OCI-LY7 (cell line): ENCODE data around the gene NKX1-1. TPM values are rescaled to one million over a fixed set of nuclear protein-coding genes. Genes with fewer than 3 reads are reported as not detected.

ENCODE experiments used
- BruUV-seq: library from RNA; stranded (reverse); fragments of 400-500 nt; replicated peaks from 2 replicates; lab custom pipeline; 2021; lab: Mats Ljungman, UMichigan
- CTCF ChIA-PET: fragments of 300-600 bp; sonication (Branson Sonifier 250); formaldehyde crosslinking; loops from one replicate; lab custom pipeline; 2022; ENCODE audit warnings: antibody characterized with exemption; ENCODE audit not compliant: unreplicated experiment; lab: Charles Lee
- POLR2A ChIA-PET: fragments of 300-600 bp; sonication (Branson Sonifier 250); formaldehyde crosslinking; loops from one replicate; lab custom pipeline; 2022; ENCODE audit warnings: antibody characterized with exemption; lab: Charles Lee
- DNase-seq: peaks from one replicate; pipeline ENCODE4 v3.0.0-alpha.2; 2015; ENCODE audit warnings: low spot score
- H2AFZ ChIP-seq: fragments of 200-600 bp; sonication (generic), shearing (Covaris generic); 2 replicates; pipeline ENCODE4 v1.6.1; 2014; ENCODE audit warnings: mild to moderate bottlenecking, antibody characterized with exemption, low read length, moderate library complexity
- H3K27ac ChIP-seq: fragments of 200-600 bp; sonication (generic); 2 replicates; pipeline ENCODE4 v1.5.1; 2014; ENCODE audit warnings: mixed run types, low read depth, mild to moderate bottlenecking, moderate library complexity, low read length, inconsistent platforms; ENCODE audit not compliant: poor library complexity, severe bottlenecking
- H3K36me3 ChIP-seq: fragments of 200-600 bp; sonication (generic); 2 replicates; pipeline ENCODE4 v1.6.1; 2014; ENCODE audit warnings: mild to moderate bottlenecking, antibody characterized with exemption, low read length, moderate library complexity, mixed read lengths; ENCODE audit not compliant: insufficient read depth
- H3K4me1 ChIP-seq: fragments of 200-600 bp; sonication (generic); 2 replicates; pipeline ENCODE4 v1.5.1; 2014; ENCODE audit warnings: mild to moderate bottlenecking, low read length; ENCODE audit not compliant: insufficient read depth, poor library complexity, severe bottlenecking
- H3K4me2 ChIP-seq: fragments of 200-600 bp; sonication (generic); 2 replicates; pipeline ENCODE4 v1.6.1; 2014; ENCODE audit warnings: mild to moderate bottlenecking, low read length
- H3K4me3 ChIP-seq: fragments of 200-600 bp; sonication (generic); 2 replicates; pipeline ENCODE4 v1.5.1; 2014; ENCODE audit warnings: mild to moderate bottlenecking, low read depth, low read length; ENCODE audit not compliant: poor library complexity, severe bottlenecking
- H3K79me2 ChIP-seq: fragments of 200-600 bp; sonication (generic); 2 replicates; pipeline ENCODE4 v1.6.1; 2016; ENCODE audit warnings: low read depth, mild to moderate bottlenecking, low read length, moderate library complexity, mixed read lengths; ENCODE audit not compliant: insufficient read depth
- H3K9me2 ChIP-seq: fragments of 200-600 bp; sonication (generic); 2 replicates; pipeline ENCODE4 v1.6.1; 2016; ENCODE audit warnings: mild to moderate bottlenecking, low read length, mixed read lengths; ENCODE audit not compliant: insufficient read depth
- H3K9me3 ChIP-seq: fragments of 200-600 bp; sonication (generic); 2 replicates; pipeline ENCODE4 v1.6.1; 2014; ENCODE audit warnings: mild to moderate bottlenecking, mixed run types, low read length, mixed read lengths
- H4K20me1 ChIP-seq: fragments of 200-600 bp; sonication (generic); 2 replicates; pipeline ENCODE4 v1.6.1; 2014; ENCODE audit warnings: mild to moderate bottlenecking, antibody characterized with exemption, low read length, moderate library complexity, mixed read lengths; ENCODE audit not compliant: insufficient read depth
- EZH2phosphoT487 ChIP-seq: fragments of 200-600 bp; sonication (generic); IDR thresholded peaks from 2 replicates; pipeline ENCODE4 v1.6.1; 2018; ENCODE audit warnings: low read depth, borderline replicate concordance, mild to moderate bottlenecking, mixed run types, antibody characterized with exemption, low read length, moderate library complexity, mixed read lengths
- intact Hi-C: fragments of 100-400 bp; cut with micrococcal nuclease; formaldehyde crosslinking; loops from one replicate; pipeline ENCODE4 v1.10.0; 2022; ENCODE audit not compliant: unreplicated experiment
- total RNA-seq, 2 experiments: library from RNA; depleted of rRNA in 1 of 2; stranded (reverse); fragments of >200 nt in 1 of 2; shearing (Covaris generic) in 1 of 2; gene quantifications; 2 replicates each; pipeline ENCODE4 v1.2.3, GENCODE V29; 2014 to 2022
- TF ChIP-seq, protein P1 (sequence below): fragments of 200-600 bp; sonication (generic); conservative IDR thresholded peaks from 2 replicates; pipeline ENCODE4 v1.5.1; 2014; ENCODE audit warnings: mild to moderate bottlenecking, antibody characterized with exemption, low read length, moderate library complexity, mixed read lengths

Gene NKX1-1
- total RNA-seq, 2 experiments from 2014 or later: not detected

DNA sequence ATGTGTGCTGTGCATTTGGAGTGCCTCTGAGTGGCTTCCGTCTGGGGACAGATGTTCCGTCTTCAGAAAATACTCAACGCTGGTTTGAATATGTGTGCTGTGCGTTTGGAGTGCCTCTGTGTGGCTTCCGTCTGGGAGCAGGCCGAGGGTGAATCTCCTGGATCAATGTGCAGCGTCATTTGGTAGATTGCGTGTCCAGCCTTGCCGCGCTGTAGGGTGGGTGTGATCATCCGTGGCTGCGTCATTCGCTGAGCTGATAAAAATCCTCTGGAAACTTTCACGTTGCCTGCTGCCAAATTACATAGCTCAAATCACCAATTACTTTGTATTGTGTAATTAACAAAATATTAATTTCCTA lies 47.1 kb downstream of the NKX1-1 start:
- CTCF ChIA-PET: no interaction called here
- no peaks in the 10 kb centered on the region for H3K4me1 ChIP-seq
- no peak overlapping the region for H3K27ac ChIP-seq
- no peak for TF ChIP-seq EZH2phosphoT487
- TF ChIP-seq, protein P1, sequence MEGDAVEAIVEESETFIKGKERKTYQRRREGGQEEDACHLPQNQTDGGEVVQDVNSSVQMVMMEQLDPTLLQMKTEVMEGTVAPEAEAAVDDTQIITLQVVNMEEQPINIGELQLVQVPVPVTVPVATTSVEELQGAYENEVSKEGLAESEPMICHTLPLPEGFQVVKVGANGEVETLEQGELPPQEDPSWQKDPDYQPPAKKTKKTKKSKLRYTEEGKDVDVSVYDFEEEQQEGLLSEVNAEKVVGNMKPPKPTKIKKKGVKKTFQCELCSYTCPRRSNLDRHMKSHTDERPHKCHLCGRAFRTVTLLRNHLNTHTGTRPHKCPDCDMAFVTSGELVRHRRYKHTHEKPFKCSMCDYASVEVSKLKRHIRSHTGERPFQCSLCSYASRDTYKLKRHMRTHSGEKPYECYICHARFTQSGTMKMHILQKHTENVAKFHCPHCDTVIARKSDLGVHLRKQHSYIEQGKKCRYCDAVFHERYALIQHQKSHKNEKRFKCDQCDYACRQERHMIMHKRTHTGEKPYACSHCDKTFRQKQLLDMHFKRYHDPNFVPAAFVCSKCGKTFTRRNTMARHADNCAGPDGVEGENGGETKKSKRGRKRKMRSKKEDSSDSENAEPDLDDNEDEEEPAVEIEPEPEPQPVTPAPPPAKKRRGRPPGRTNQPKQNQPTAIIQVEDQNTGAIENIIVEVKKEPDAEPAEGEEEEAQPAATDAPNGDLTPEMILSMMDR: no peak
- no peak for DNase-seq
- POLR2A ChIA-PET: no interaction called here
- H3K4me3 ChIP-seq: no peak overlapping the region
- intact Hi-C loops: loop anchor here (5.0 kb wide), 1 partner anchor 268 kb away; no protein-coding TSS in a partner anchor
- peaks cover 34% of the 10 kb centered on the region for H3K36me3 ChIP-seq
- H4K20me1 ChIP-seq: no peaks in the 10 kb centered on the region; the same call in 1 of the 2 replicates
- H3K79me2 ChIP-seq: no peaks in the 10 kb centered on the region
- H3K4me2 ChIP-seq: no peak overlapping the region
- no peaks in the 10 kb centered on the region for H3K9me2 ChIP-seq
- H3K9me3 ChIP-seq: no peaks in the 10 kb centered on the region
- no peak overlapping the region for H2AFZ ChIP-seq
- BruUV-seq: no TSS peak

DNA sequence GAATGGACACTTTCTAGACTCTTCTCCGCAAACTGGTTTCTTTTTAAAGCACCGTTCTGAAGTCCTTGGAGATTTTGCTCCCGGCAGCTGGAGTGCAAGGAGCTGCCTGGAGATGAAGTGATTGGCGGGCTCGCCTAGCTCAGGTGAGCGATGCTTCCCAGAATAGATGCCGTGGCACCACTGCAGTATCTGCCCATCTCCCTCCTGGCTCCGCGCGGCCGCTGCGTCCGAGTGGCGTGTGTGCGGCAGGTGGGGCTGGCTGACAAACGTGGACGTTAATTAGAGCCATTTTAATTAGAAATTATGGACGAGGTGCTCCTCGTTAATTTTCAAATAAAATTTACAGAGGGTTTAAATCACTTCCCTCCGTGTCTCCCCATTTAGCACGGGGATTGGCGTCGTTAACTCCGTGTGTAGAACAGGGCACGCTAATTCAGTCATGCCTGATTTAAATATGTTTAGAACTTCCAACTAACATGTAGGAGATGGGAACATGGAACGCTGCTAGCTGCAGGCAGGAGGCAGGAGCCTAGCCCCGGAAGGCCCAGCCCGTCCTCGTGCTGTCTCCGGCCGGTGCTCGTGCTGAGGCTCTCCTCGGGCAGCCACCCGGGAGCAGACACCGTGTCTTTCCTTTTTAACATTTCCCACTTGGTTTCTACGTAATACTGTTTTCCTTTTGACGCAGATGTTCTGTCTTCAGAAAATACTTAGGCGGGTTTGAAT lies 47.7 kb downstream of the NKX1-1 start:
- DNase-seq: no peak
- no peaks in the 10 kb centered on the region for H3K9me3 ChIP-seq
- no TSS peak for BruUV-seq
- no peak overlapping the region for H3K4me3 ChIP-seq
- intact Hi-C loops: loop anchor here (5.0 kb wide), 1 partner anchor 269 kb away; no protein-coding TSS in a partner anchor
- POLR2A ChIA-PET: no interaction called here
- H3K79me2 ChIP-seq: no peaks in the 10 kb centered on the region
- no peak overlapping the region for H3K4me2 ChIP-seq
- no peak overlapping the region for H3K27ac ChIP-seq
- CTCF ChIA-PET: no interaction called here
- H2AFZ ChIP-seq: no peak overlapping the region
- no peaks in the 10 kb centered on the region for H3K9me2 ChIP-seq
- peaks cover 37% of the 10 kb centered on the region for H3K36me3 ChIP-seq
- no peaks in the 10 kb centered on the region for H3K4me1 ChIP-seq
- H4K20me1 ChIP-seq: no peaks in the 10 kb centered on the region; the same call in 1 of the 2 replicates
- TF ChIP-seq EZH2phosphoT487: no peak
- TF ChIP-seq, protein P1: no peak
